Karpas-422 (cell line): ENCODE measurements around the gene PWWP2B. TPM values are rescaled to one million over a fixed set of nuclear protein-coding genes. Genes with fewer than 3 reads are reported as not detected.

Experiments
- DNase-seq: peaks from one replicate; pipeline ENCODE4 v3.0.0-alpha.2; 2015
- H2AFZ ChIP-seq: fragments of 200-600 bp; sonication (generic); 2 replicates; pipeline ENCODE4 v1.6.1; 2014; ENCODE audit warnings: antibody characterized with exemption, low read length, mixed read lengths
- H3K27ac ChIP-seq: fragments of 200-600 bp; sonication (generic); 2 replicates; pipeline ENCODE4 v1.5.1; 2014; ENCODE audit warnings: mild to moderate bottlenecking, low read length, moderate library complexity
- H3K27me3 ChIP-seq: fragments of 200-600 bp; sonication (generic); 2 replicates; pipeline ENCODE4 v1.6.1; 2014; ENCODE audit warnings: low read length, mixed read lengths
- H3K36me3 ChIP-seq: fragments of 200-600 bp; sonication (generic); 2 replicates; pipeline ENCODE4 v1.6.1; 2014; ENCODE audit warnings: low read length, mixed read lengths; ENCODE audit not compliant: insufficient read depth
- H3K4me1 ChIP-seq: fragments of 200-600 bp; sonication (generic); 2 replicates; pipeline ENCODE4 v1.6.1; 2014; ENCODE audit warnings: mild to moderate bottlenecking, low read length, mixed read lengths
- H3K4me2 ChIP-seq: fragments of 200-600 bp; sonication (generic); 2 replicates; pipeline ENCODE4 v1.6.1; 2014; ENCODE audit warnings: low read length, low read depth, mild to moderate bottlenecking; ENCODE audit not compliant: poor library complexity, severe bottlenecking
- H3K4me3 ChIP-seq: fragments of 200-600 bp; sonication (generic); 2 replicates; pipeline ENCODE4 v1.5.1; 2014; ENCODE audit warnings: mild to moderate bottlenecking, antibody characterized with exemption, low read length, mixed read lengths
- H3K79me2 ChIP-seq: fragments of 200-600 bp; sonication (generic); 2 replicates; pipeline ENCODE4 v1.6.1; 2014; ENCODE audit warnings: mild to moderate bottlenecking, low read length, mixed read lengths
- H3K9ac ChIP-seq: fragments of 200-600 bp; sonication (generic); 2 replicates; pipeline ENCODE4 v1.6.0; 2014; ENCODE audit warnings: low read length
- H3K9me2 ChIP-seq: fragments of 200-600 bp; sonication (generic), shearing (Covaris generic); replicated peaks from 2 replicates; pipeline ENCODE4 v1.6.0; 2014; ENCODE audit warnings: mild to moderate bottlenecking, low read length, moderate library complexity; ENCODE audit not compliant: insufficient read depth
- H3K9me3 ChIP-seq: fragments of 300-700, 200-600 bp; sonication (generic); 2 replicates; pipeline ENCODE4 v1.6.1; 2014; ENCODE audit warnings: low read length, mixed read lengths
- H4K20me1 ChIP-seq: fragments of 200-600 bp; sonication (generic); 2 replicates; pipeline ENCODE4 v1.6.1; 2014; ENCODE audit warnings: mild to moderate bottlenecking, antibody characterized with exemption, low read length, low read depth; ENCODE audit not compliant: insufficient read depth
- total RNA-seq: library from RNA; depleted of rRNA; stranded (reverse); fragments of >200 nt; shearing (Covaris generic); gene quantifications from 2 replicates; pipeline ENCODE4 v1.2.3, GENCODE V29; 2014; ENCODE audit warnings: low replicate concordance

PWWP2B gene
- total RNA-seq, 1 experiment from 2014 or later: 1.4 TPM

GRCh38 chr10:132353456-132354355 lies 43.3 kb upstream of the PWWP2B start:
- Histone ChIP-seq H3K4me3 (no peak overlapping the region), H3K27me3 (no peaks in the 10 kb centered on the region), H3K9me3 (no peaks in the 10 kb centered on the region), H2AFZ (no peak overlapping the region), H3K36me3 (no peaks in the 10 kb centered on the region), H3K79me2 (no peaks in the 10 kb centered on the region), H3K4me1 (no peaks in the 10 kb centered on the region), H3K9me2 (no peaks in the 10 kb centered on the region), H3K9ac (no peak overlapping the region), H4K20me1 (no peaks in the 10 kb centered on the region), H3K27ac (no peak overlapping the region), H3K4me2 (no peak overlapping the region)
- DNase-seq: no peak

DNA sequence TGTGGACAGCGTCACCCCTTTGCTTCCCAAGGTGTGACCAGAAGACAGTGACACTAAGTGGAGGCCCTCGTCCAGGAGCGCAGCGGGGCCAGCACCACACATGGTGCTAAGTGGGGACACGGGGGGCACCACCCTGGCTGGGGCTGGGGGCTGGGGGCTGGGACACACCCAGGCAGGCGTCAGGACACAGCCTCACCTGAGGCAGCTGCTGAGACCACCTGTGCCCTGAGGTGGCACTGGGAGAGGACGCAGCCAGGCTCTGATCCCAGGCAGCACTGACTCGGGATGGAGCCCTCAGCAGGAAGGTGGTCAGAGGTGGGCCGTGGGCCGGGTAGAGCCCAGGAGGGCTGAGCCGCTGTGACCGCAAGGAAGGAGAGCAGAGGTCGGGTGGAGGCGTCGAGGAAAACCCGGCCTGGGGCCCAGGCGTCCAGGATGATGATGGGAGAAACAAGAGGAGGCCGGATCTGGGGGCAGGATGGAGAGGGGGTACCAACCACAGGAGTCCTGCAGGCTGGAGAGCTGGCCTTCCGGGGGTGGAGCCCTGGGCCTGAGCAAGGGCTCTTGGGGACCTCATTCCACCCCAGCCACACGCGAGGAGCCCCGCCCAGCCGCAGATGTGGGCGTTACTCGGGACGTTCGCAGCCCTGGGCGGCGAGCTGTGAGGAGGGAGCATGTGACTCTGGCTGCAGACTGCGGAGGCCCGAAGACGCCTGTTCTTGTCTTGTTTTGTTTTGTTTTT lies 42.5 kb upstream of the PWWP2B start:
- Histone ChIP-seq H2AFZ (no peak overlapping the region), H3K36me3 (no peaks in the 10 kb centered on the region), H3K79me2 (no peaks in the 10 kb centered on the region), H3K27me3 (no peaks in the 10 kb centered on the region), H3K4me2 (no peak overlapping the region), H3K4me1 (no peaks in the 10 kb centered on the region), H3K9ac (no peak overlapping the region), H4K20me1 (no peaks in the 10 kb centered on the region), H3K4me3 (no peak overlapping the region), H3K27ac (no peak overlapping the region), H3K9me3 (no peaks in the 10 kb centered on the region), H3K9me2 (no peaks in the 10 kb centered on the region)
- DNase-seq: no peak

DNA sequence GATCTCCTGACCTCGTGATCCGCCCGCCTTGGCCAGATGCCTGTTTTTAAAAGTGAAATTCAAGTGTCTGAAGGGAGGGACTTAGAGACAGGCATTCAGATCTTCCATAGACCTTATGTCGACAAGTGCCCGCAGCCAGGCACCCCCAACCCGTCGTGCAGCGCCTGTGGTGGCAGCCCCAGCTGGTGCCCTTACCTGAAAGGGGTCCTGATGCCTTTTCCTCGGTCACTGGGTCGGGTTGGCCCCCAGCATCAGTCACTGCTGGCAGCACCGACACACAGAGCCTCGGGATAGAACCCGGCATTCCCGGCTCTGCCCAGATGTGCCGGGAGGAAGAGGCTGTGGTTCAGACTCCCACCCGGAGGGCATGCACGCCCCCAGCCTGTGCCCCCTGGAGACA lies 41.7 kb upstream of the PWWP2B start:
- H3K9me2 ChIP-seq: no peaks in the 10 kb centered on the region
- H3K36me3 ChIP-seq: no peaks in the 10 kb centered on the region
- no peak overlapping the region for H3K9ac ChIP-seq
- H3K4me3 ChIP-seq: no peak overlapping the region
- H3K79me2 ChIP-seq: no peaks in the 10 kb centered on the region
- no peak overlapping the region for H2AFZ ChIP-seq
- DNase-seq: no peak
- H3K9me3 ChIP-seq: no peaks in the 10 kb centered on the region
- no peaks in the 10 kb centered on the region for H3K4me1 ChIP-seq
- no peak overlapping the region for H3K4me2 ChIP-seq
- H4K20me1 ChIP-seq: no peaks in the 10 kb centered on the region
- H3K27me3 ChIP-seq: no peaks in the 10 kb centered on the region
- H3K27ac ChIP-seq: no peak overlapping the region

GRCh38 chr10:132355754-132356153 lies 41.2 kb upstream of the PWWP2B start:
- no peak overlapping the region for H3K4me2 ChIP-seq
- no peak for DNase-seq
- H3K4me3 ChIP-seq: no peak overlapping the region
- no peaks in the 10 kb centered on the region for H3K9me2 ChIP-seq
- no peaks in the 10 kb centered on the region for H3K4me1 ChIP-seq
- no peak overlapping the region for H2AFZ ChIP-seq
- H3K27ac ChIP-seq: no peak overlapping the region
- H3K9ac ChIP-seq: no peak overlapping the region
- no peaks in the 10 kb centered on the region for H3K27me3 ChIP-seq
- no peaks in the 10 kb centered on the region for H3K79me2 ChIP-seq
- no peaks in the 10 kb centered on the region for H3K9me3 ChIP-seq
- no peaks in the 10 kb centered on the region for H3K36me3 ChIP-seq
- H4K20me1 ChIP-seq: no peaks in the 10 kb centered on the region

DNA sequence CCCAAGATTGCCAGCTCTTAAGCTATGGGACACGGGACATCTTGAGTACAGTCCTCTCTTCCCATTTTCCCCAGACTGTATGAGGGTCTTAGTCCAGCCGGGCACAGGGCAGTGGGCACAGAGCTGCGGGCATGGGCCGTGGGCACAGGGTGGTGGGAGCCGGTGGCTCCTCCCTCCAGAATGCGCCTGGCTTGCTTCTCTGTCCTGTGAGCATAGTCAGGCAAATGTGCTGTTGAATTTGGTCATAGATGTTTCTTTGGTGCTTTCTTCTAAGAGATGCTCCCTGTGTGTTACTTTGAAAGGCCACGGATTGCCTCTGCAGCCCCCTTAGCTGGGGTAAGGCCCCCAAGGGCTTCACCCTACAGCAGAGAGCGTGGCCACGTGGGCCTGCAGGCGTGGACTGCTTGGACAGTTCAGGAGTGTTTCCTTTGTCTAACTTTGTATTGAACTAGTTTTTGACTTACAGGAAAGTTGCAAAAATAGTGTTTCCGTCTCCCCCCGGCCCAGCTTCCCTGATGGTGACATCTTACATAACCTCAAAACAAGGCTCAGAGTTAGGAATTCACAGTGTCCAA lies 40.3 kb upstream of the PWWP2B start:
- Histone ChIP-seq H3K9me3 (no peaks in the 10 kb centered on the region), H3K4me3 (no peak overlapping the region), H3K4me2 (no peak overlapping the region), H3K9ac (no peak overlapping the region), H3K27me3 (no peaks in the 10 kb centered on the region), H3K79me2 (no peaks in the 10 kb centered on the region), H3K9me2 (no peaks in the 10 kb centered on the region), H4K20me1 (no peaks in the 10 kb centered on the region), H3K36me3 (no peaks in the 10 kb centered on the region), H3K27ac (no peak overlapping the region), H2AFZ (no peak overlapping the region), H3K4me1 (no peaks in the 10 kb centered on the region)
- DNase-seq: no peak

GRCh38 chr10:132357286-132358058 lies 39.5 kb upstream of the PWWP2B start:
- no peaks in the 10 kb centered on the region for H3K27me3 ChIP-seq
- no peak overlapping the region for H2AFZ ChIP-seq
- no peaks in the 10 kb centered on the region for H3K9me3 ChIP-seq
- DNase-seq: no peak
- H4K20me1 ChIP-seq: no peaks in the 10 kb centered on the region
- no peaks in the 10 kb centered on the region for H3K36me3 ChIP-seq
- H3K4me3 ChIP-seq: no peak overlapping the region
- no peaks in the 10 kb centered on the region for H3K9me2 ChIP-seq
- no peak overlapping the region for H3K27ac ChIP-seq
- H3K79me2 ChIP-seq: no peaks in the 10 kb centered on the region
- H3K4me2 ChIP-seq: no peak overlapping the region
- H3K9ac ChIP-seq: no peak overlapping the region
- no peaks in the 10 kb centered on the region for H3K4me1 ChIP-seq

GRCh38 chr10:132359305-132360040 lies 37.5 kb upstream of the PWWP2B start:
- no peaks in the 10 kb centered on the region for H3K9me2 ChIP-seq
- H4K20me1 ChIP-seq: no peaks in the 10 kb centered on the region
- H3K4me3 ChIP-seq: no peak overlapping the region
- H3K9ac ChIP-seq: no peak overlapping the region
- H3K4me2 ChIP-seq: no peak overlapping the region
- H3K4me1 ChIP-seq: no peaks in the 10 kb centered on the region
- H3K27ac ChIP-seq: no peak overlapping the region
- H3K79me2 ChIP-seq: no peaks in the 10 kb centered on the region
- H3K36me3 ChIP-seq: no peaks in the 10 kb centered on the region
- DNase-seq: no peak
- H3K9me3 ChIP-seq: no peaks in the 10 kb centered on the region
- no peak overlapping the region for H2AFZ ChIP-seq
- H3K27me3 ChIP-seq: no peaks in the 10 kb centered on the region
